Suppressor macrophage treated with lipopolysaccharide for 4 hours (primary cell): ENCODE data around the gene PHOSPHO1.
"Not testable (repeated sequence)": the region's sequence is repeated elsewhere in the genome, so short reads cannot be mapped to it uniquely, and the experiment has no call there.

Experiments used
- DNase-seq: peaks from one replicate; pipeline ENCODE4 v3.0.0-alpha.2; 2020

PHOSPHO1 gene

GRCh38 chr17:49191409-49191916 is 39.1 kb downstream of the PHOSPHO1 start:
- DNase-seq, result no peak

- no peak for DNase-seq
These were observed 39.7 kb downstream of the PHOSPHO1 start for GRCh38 chr17:49190932-49191331.

- no peak for DNase-seq
These were observed 43.3 kb downstream of the PHOSPHO1 start for GRCh38 chr17:49187301-49187700.

- not testable (repeated sequence) for DNase-seq
These were observed 45.2 kb downstream of the PHOSPHO1 start for GRCh38 chr17:49185381-49185780.

- not testable (repeated sequence) for DNase-seq
These were observed 46.1 kb downstream of the PHOSPHO1 start for GRCh38 chr17:49184522-49184921.

- DNase-seq, result no peak
These were observed 46.8 kb downstream of the PHOSPHO1 start for GRCh38 chr17:49183801-49184200.

GRCh38 chr17:49183341-49183740 is 47.2 kb downstream of the PHOSPHO1 start:
- no peak for DNase-seq

GRCh38 chr17:49180998-49181635 is 49.5 kb downstream of the PHOSPHO1 start:
- no peak for DNase-seq

- DNase-seq, result peak; percentile 85
These were observed 50.3 kb downstream of the PHOSPHO1 start for GRCh38 chr17:49180303-49180702.

GRCh38 chr17:49175978-49176377 is 54.6 kb downstream of the PHOSPHO1 start:
- not testable (repeated sequence) for DNase-seq
